Progenitor cell of endocrine pancreas (in vitro differentiated cells): ENCODE results near the gene SLC25A13. TPM values are rescaled to one million over a fixed set of nuclear protein-coding genes. Genes with fewer than 3 reads are reported as not detected.
A peak's percentile ranks its signal among the peaks of the same experiment; 100 is the strongest.

Experiments used
- DNase-seq: peaks from one replicate; pipeline ENCODE4 v3.0.0; 2021; ENCODE audit warnings: low spot score; ENCODE audit not compliant: unreplicated experiment
- H3K27ac Mint-ChIP-seq: 2 replicates; pipeline ENCODE4 v1.8.0; 2021; ENCODE audit warnings: mild to moderate bottlenecking, moderate library complexity, mixed read lengths
- H3K27me3 Mint-ChIP-seq: 2 replicates; pipeline ENCODE4 v1.8.0; 2021; ENCODE audit warnings: mixed read lengths
- H3K36me3 Mint-ChIP-seq: 2 replicates; pipeline ENCODE4 v1.8.0; 2022; ENCODE audit warnings: mixed read lengths; ENCODE audit not compliant: insufficient read depth
- H3K4me1 Mint-ChIP-seq: 2 replicates; pipeline ENCODE4 v1.8.0; 2021; ENCODE audit warnings: low read depth, mixed read lengths
- H3K4me3 Mint-ChIP-seq: 2 replicates; pipeline ENCODE4 v1.8.0; 2021; ENCODE audit warnings: low read depth, mild to moderate bottlenecking, moderate library complexity, mixed read lengths
- H3K9me3 Mint-ChIP-seq: 2 replicates; pipeline ENCODE4 v1.8.0; 2021; ENCODE audit warnings: low read depth, mixed read lengths
- CTCF ChIP-seq: fragments of 200-600 bp; sonication (generic); IDR thresholded peaks from one replicate; pipeline ENCODE4 v1.5.0; 2021; ENCODE audit warnings: antibody characterized with exemption, mild to moderate bottlenecking; ENCODE audit not compliant: unreplicated experiment
- total RNA-seq: library from RNA; stranded (reverse); gene quantifications from 2 replicates; pipeline ENCODE4 v1.2.1, GENCODE V29; 2021

The SLC25A13 gene
- total RNA-seq, 1 donor from 2014 or later: 54.0 TPM

GRCh38 chr7:96244244-96244991, 77.5 kb downstream of the SLC25A13 start:
- H3K4me3 Mint-ChIP-seq: no peak overlapping the region
- DNase-seq: no peak
- no peaks in the 10 kb centered on the region for H3K9me3 Mint-ChIP-seq
- H3K27me3 Mint-ChIP-seq: no peaks in the 10 kb centered on the region
- no peak for TF ChIP-seq CTCF
- H3K4me1 Mint-ChIP-seq: no peaks in the 10 kb centered on the region
- H3K27ac Mint-ChIP-seq: no peak overlapping the region
- H3K36me3 Mint-ChIP-seq: no peaks in the 10 kb centered on the region

GRCh38 chr7:96243241-96243640, 78.7 kb downstream of the SLC25A13 start:
- no peaks in the 10 kb centered on the region for H3K4me1 Mint-ChIP-seq

GRCh38 chr7:96241855-96242254, 80.0 kb downstream of the SLC25A13 start:
- no peaks in the 10 kb centered on the region for H3K36me3 Mint-ChIP-seq

More at GRCh38 chr7:96243241-96243640, 78.7 kb downstream of the SLC25A13 start:
- no peaks in the 10 kb centered on the region for H3K9me3 Mint-ChIP-seq
- DNase-seq: no peak
- no peaks in the 10 kb centered on the region for H3K27me3 Mint-ChIP-seq
- H3K4me3 Mint-ChIP-seq: no peak overlapping the region
- no peak for TF ChIP-seq CTCF
- H3K27ac Mint-ChIP-seq: peak overlapping the region; percentile 57
- H3K36me3 Mint-ChIP-seq: no peaks in the 10 kb centered on the region

DNA sequence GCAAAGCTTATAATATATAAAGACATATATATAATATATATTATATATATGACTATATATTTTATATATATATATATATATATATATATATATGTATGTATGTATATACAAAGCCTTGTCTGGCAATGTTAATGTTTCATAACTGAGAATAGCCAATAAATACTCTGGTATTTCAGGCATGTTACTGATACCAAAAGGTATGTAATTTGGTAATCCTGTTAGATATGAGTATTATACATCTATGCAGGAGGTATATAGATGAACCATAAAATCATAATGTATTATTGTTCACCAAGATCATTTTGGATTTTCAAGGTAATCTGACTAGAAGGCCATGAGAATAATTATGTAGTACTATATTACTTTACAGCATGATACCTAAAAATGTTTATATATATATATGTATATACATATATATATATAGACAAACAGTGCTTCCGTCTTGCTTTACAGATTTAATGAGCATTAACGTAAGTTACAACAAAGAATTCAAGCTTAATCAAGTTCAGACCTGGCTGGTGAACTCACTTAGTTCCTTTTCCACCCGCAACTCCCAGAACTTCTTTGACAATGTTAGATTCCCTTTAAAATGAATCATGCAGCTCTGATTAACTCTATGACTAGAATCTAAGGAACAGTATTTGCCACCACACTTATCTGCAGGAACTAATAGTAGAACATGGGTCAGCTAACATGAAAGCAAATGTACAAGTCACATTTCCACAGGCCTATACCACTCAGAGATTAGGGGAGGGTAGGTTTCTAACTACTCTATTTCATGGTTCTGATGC, 82.7 kb downstream of the SLC25A13 start:
- no peaks in the 10 kb centered on the region for H3K36me3 Mint-ChIP-seq
- no peak overlapping the region for H3K27ac Mint-ChIP-seq
- H3K4me3 Mint-ChIP-seq: no peak overlapping the region
- no peak for TF ChIP-seq CTCF
- no peaks in the 10 kb centered on the region for H3K27me3 Mint-ChIP-seq
- DNase-seq: no peak
- H3K9me3 Mint-ChIP-seq: no peaks in the 10 kb centered on the region
- peaks cover 3% of the 10 kb centered on the region for H3K4me1 Mint-ChIP-seq

More at GRCh38 chr7:96241855-96242254, 80.0 kb downstream of the SLC25A13 start:
- no peak for TF ChIP-seq CTCF
- Mint-ChIP-seq H3K27ac (no peak overlapping the region), H3K27me3 (no peaks in the 10 kb centered on the region), H3K4me3 (no peak overlapping the region), H3K9me3 (no peaks in the 10 kb centered on the region), H3K4me1 (no peaks in the 10 kb centered on the region)
- DNase-seq: no peak

GRCh38 chr7:96238474-96238873, 83.4 kb downstream of the SLC25A13 start:
- Mint-ChIP-seq H3K36me3 (no peaks in the 10 kb centered on the region), H3K9me3 (no peaks in the 10 kb centered on the region), H3K27ac (no peak overlapping the region), H3K27me3 (no peaks in the 10 kb centered on the region), H3K4me1 (peaks cover 3% of the 10 kb centered on the region), H3K4me3 (no peak overlapping the region)
- DNase-seq: no peak
- no peak for TF ChIP-seq CTCF
